Epithelial cell of esophagus (primary cell): ENCODE measurements around the gene CALHM5.

Experiments
- DNase-seq: peaks from one replicate; pipeline ENCODE4 v3.0.0; 2010; ENCODE audit warnings: low read depth
- H3K4me3 ChIP-seq: 2 replicates; pipeline ENCODE4 v1.5.1; 2011; ENCODE audit warnings: mild to moderate bottlenecking, low read length, control low read depth
- CTCF ChIP-seq: IDR thresholded peaks from 2 replicates; pipeline ENCODE4 v1.5.1; 2011; ENCODE audit warnings: low read depth, mild to moderate bottlenecking, low read length, control low read depth, inconsistent platforms; ENCODE audit not compliant: insufficient read depth; ENCODE audit errors: missing control alignments

The CALHM5 gene

GRCh38 chr6:116468293-116468692 is 43.1 kb upstream of the CALHM5 start:
- no peak for TF ChIP-seq CTCF
- no peak overlapping the region for H3K4me3 ChIP-seq
- no peak for DNase-seq

GRCh38 chr6:116471531-116471930 is 39.9 kb upstream of the CALHM5 start:
- no peak overlapping the region for H3K4me3 ChIP-seq
- TF ChIP-seq CTCF: no peak

GRCh38 chr6:116472706-116473105 is 38.7 kb upstream of the CALHM5 start:
- no peak for DNase-seq
- H3K4me3 ChIP-seq: no peak overlapping the region
- TF ChIP-seq CTCF: no peak

More at GRCh38 chr6:116471531-116471930, 39.9 kb upstream of the CALHM5 start:
- DNase-seq: no peak

- no peak for TF ChIP-seq CTCF
- DNase-seq: no peak
- H3K4me3 ChIP-seq: no peak overlapping the region
These were observed 36.3 kb upstream of the CALHM5 start for GRCh38 chr6:116475141-116475540.

- no peak for TF ChIP-seq CTCF
- DNase-seq: no peak
- H3K4me3 ChIP-seq: no peak overlapping the region
These were observed 35.3 kb upstream of the CALHM5 start for GRCh38 chr6:116476002-116476678.

- no peak for TF ChIP-seq CTCF
- no peak overlapping the region for H3K4me3 ChIP-seq
- DNase-seq: peak; percentile 10
These were observed 28.7 kb upstream of the CALHM5 start for GRCh38 chr6:116482780-116483179.

- no peak for TF ChIP-seq CTCF
- DNase-seq: no peak
- H3K4me3 ChIP-seq: no peak overlapping the region
These were observed 27.8 kb upstream of the CALHM5 start for GRCh38 chr6:116483616-116484015.
